ENCODE results near the gene ZNF879.

The ZNF879 gene

DNA sequence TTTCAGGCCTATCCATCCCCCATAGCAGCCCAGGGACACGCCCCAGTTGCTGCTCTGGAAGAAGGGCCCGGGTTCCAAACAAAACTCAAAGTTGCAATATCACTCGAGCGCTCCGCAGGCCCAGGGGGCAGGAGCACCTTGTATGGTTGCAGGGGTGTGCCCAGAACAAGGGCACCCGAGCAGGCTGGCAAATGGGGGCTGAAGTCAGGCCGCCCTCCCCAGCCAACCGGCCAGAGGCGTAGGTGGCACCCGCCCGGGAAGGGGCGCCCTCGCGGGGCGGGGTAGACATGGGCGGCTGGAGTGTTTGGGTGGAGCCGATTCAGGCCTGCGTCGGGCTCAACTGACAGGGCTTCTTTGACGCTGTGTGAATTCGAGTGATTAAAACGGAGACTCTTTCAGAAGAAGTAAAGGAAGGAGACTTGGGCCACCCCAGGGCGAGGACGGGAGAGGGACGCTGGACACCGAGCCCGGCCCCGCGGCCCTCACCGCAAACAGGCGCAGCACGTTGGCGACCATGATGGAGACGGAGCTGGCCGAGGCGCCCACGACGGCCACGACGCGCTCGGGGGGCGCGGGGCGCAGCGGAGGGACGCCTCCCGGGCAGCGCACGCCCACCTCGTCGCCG lies 29.5 kb upstream of the ZNF879 start:
- ATAC-seq: no peak
- Mint-ChIP-seq H3K9me3 (peaks cover 4% of the 10 kb centered on the region), H3K27ac (no peak overlapping the region), H3K4me3 (no peak overlapping the region), H3K27me3 (peaks cover 29% of the 10 kb centered on the region), H3K4me1 (no peaks in the 10 kb centered on the region), H3K36me3 (ENCODE audit: low read depth) (no peaks in the 10 kb centered on the region)
- no peak for DNase-seq

DNA sequence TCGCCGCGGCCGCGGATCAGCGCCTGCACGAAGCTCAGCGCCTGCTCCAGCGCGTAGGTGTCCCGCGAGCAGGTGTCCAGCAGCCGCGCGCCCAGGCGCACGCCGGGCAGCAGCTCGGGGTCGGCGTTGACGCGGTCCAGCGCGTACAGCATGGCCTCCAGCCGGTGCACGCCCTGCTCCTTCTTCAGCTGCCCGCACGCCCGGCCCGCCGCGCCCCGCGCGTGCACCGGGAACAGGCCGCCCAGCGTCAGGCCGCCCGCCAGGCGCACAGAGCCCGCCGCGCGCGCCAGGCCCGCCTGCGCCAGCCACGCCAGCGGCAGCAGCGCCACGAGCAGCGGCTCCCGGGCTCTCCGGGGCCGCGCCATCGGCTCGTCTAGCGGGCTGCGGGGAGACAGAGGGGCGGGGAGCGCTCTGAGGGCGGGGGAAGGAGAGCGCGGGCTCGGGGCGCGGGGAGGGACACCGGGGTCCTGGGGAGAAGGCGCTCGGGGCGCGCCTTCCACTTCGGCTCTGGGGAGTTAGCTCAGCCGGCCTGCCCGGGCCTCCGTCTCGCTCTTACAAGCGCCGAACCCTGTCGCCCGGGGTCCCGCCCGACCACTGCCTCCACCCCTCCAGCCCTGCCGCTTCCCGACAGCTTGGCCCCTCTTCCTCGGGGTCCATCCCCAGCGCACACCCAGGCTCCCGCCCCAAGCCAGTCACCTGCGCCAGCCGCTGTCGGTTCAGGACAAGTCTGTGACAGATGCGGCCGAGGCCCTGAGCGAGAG lies 28.8 kb upstream of the ZNF879 start, which contains the start of gene GRM6:
Gene GRM6, minus strand, starts transcription at position 741 of the 761 bp plus-strand sequence. Its CDS starts 376 bp downstream, at position 365.
- Mint-ChIP-seq H3K9me3 (peaks cover 4% of the 10 kb centered on the region), H3K4me3 (no peak within 1 kb of the TSS), H3K36me3 (ENCODE audit: low read depth) (no peaks in the 10 kb centered on the region), H3K4me1 (no peaks in the 10 kb centered on the region), H3K27ac (no peak within 1 kb of the TSS), H3K27me3 (peaks cover 29% of the 10 kb centered on the region)
- DNase-seq (no peak), ATAC-seq (no peak)

DNA sequence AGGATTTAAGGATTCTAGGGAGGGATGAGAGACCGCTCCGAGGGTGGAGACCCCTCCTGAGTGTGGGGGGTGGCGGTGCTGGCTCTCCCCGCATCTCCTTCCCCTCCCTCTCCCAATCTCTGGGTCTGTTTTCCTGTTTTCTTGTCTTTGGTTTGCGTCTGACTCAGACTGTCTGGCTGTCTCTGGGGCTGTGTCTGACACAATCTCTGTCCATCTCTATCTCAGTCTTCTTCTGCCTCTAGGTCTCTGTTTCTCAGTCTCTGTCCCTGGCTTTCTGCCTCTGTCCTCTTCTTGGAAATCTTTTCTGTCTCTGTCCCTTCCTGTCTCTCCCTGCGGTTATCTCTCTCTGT lies 28.3 kb upstream of the ZNF879 start:
- ATAC-seq (no peak), DNase-seq (no peak)
- Mint-ChIP-seq H3K4me3 (no peak overlapping the region), H3K27ac (no peak overlapping the region), H3K9me3 (peaks cover 1% of the 10 kb centered on the region), H3K4me1 (no peaks in the 10 kb centered on the region), H3K36me3 (ENCODE audit: low read depth) (no peaks in the 10 kb centered on the region), H3K27me3 (peaks cover 29% of the 10 kb centered on the region)

DNA sequence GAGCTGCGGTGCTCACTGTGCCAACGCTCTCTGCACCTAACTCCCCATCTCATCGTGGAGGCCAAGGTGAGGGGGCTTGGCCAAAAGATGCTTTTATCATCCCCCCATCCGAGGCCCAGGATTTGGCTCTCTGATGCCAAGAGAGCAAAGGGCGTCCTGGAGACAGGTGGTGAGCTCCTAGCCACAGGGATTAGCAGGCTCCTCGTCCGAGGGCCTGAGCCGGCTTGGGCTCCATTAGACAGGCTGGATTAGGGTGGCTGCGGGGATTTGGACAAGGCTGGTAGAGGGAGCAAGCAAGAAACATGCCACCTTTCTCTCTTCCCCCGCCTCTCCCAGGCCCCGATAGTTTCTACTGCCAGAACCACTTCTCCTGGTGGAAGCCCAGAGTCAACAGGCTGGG lies 27.4 kb upstream of the ZNF879 start:
- no peak overlapping the region for H3K4me3 Mint-ChIP-seq
- H3K4me1 Mint-ChIP-seq: no peaks in the 10 kb centered on the region
- H3K27me3 Mint-ChIP-seq: peaks cover 29% of the 10 kb centered on the region

DNA sequence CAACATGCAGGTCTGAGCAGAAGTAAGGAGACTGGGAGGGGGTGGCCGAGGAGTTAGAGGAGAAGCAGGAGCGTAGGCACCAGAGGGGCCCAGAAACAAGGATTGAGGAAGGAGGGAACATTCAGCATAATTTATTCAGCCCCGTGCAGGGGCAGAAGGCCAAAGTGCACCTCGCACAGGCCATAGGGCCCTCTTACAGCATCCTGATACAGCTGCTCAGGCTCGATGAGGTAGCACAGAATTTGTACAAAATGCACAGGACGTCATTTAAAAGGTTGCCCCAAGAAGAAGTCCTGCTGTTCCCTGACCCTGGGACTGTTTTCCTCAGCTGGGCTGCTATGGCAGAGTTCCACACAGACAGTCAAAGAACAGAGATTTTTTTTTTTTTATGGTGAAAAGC lies 26.4 kb upstream of the ZNF879 start:
- H3K4me3 Mint-ChIP-seq: no peak overlapping the region
- H3K9me3 Mint-ChIP-seq: peaks cover 8% of the 10 kb centered on the region
- H3K4me1 Mint-ChIP-seq: no peaks in the 10 kb centered on the region
- H3K27ac Mint-ChIP-seq: no peak overlapping the region
- ATAC-seq (no peak), DNase-seq (no peak)
- no peaks in the 10 kb centered on the region for H3K36me3 Mint-ChIP-seq (ENCODE audit: low read depth)
- peaks cover 33% of the 10 kb centered on the region for H3K27me3 Mint-ChIP-seq

More for the DNA sequence above, 27.4 kb upstream of the ZNF879 start:
- ATAC-seq (no peak), DNase-seq (no peak)
- Mint-ChIP-seq H3K9me3 (peaks cover 4% of the 10 kb centered on the region), H3K36me3 (ENCODE audit: low read depth) (no peaks in the 10 kb centered on the region), H3K27ac (no peak overlapping the region)

- no peak for DNase-seq
- Mint-ChIP-seq H3K4me1 (no peaks in the 10 kb centered on the region), H3K4me3 (no peak overlapping the region), H3K9me3 (peaks cover 18% of the 10 kb centered on the region), H3K36me3 (ENCODE audit: low read depth) (no peaks in the 10 kb centered on the region), H3K27ac (no peak overlapping the region), H3K27me3 (peaks cover 33% of the 10 kb centered on the region)
- ATAC-seq: no peak
Observed at GRCh38 chr5:178998441-178998840, 25.2 kb upstream of the ZNF879 start.

DNA sequence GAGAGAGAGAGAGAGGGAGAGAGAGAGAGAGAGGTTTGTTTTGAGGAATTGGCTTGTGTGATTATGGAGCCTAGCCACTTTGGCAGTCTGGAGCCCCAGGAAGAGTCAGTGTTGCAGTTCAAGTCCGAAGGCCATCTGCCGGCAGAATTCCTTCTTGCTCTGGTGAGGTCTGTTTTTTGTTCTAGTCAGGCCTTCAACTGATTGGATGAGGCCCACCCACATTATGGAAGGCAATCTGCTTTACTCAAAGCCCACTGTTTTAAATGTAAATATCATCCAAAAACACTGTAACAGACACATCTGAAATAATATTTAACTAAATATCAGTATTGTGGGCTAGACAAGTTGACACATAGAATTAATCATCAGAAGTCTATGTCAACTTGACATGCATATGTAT lies 17.0 kb upstream of the ZNF879 start:
- Mint-ChIP-seq H3K27me3 (peaks cover 17% of the 10 kb centered on the region), H3K4me3 (no peak overlapping the region), H3K4me1 (no peaks in the 10 kb centered on the region), H3K36me3 (ENCODE audit: low read depth) (peaks cover 2% of the 10 kb centered on the region), H3K27ac (no peak overlapping the region), H3K9me3 (peaks cover 36% of the 10 kb centered on the region)
- ATAC-seq: no peak
- no peak for DNase-seq

DNA sequence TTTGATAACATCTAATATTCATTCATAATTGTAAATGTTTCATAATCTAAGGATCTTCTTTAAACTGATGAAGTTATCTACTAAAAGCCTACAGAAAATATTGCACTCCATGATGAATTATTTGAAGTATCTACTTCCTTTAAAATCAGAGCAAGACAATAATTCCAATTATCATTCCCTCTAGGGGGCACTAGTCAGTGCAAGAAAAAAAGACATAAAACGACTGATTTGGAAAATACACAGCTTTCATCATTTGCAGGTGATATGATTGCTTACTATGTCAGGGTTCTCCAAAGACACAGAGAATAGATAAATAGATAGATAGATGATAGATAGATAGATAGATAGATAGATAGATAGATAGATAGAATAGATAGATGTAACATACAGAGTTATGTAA lies 14.9 kb upstream of the ZNF879 start:
- H3K27me3 Mint-ChIP-seq: peaks cover 10% of the 10 kb centered on the region
- H3K36me3 Mint-ChIP-seq (ENCODE audit: low read depth): peaks cover 2% of the 10 kb centered on the region
- H3K4me3 Mint-ChIP-seq: no peak overlapping the region
- DNase-seq (no peak), ATAC-seq (no peak)
- H3K9me3 Mint-ChIP-seq: peaks cover 30% of the 10 kb centered on the region
- H3K27ac Mint-ChIP-seq: no peak overlapping the region
- no peaks in the 10 kb centered on the region for H3K4me1 Mint-ChIP-seq

DNA sequence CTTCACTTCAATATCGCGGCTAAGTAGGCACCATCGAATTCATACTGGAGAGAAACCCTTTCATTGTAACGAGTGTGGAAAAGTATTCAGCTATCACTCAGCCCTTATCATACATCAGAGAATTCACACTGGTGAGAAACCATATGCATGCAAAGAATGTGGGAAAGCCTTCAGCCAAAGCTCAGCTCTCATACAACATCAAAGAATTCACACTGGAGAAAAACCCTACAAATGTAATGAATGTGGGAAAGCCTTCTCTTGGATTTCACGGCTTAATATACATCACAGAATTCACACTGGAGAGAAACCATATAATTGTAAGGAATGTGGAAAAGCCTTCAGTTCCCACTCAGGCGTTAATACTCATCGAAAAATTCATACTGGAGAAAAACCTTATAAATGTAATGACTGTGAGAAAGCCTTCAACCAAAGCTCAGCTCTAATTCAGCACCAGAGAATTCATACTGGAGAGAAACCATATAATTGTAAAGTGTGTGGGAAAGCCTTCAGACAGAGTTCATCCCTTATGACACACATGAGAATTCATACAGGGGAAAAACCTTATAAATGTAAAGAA lies 9.5 kb downstream of the ZNF879 start:
- no peak for ATAC-seq
- Mint-ChIP-seq H3K27me3 (no peaks in the 10 kb centered on the region), H3K9me3 (peaks cover 89% of the 10 kb centered on the region), H3K27ac (no peak overlapping the region), H3K36me3 (ENCODE audit: low read depth) (peaks cover 80% of the 10 kb centered on the region), H3K4me1 (no peaks in the 10 kb centered on the region), H3K4me3 (no peak overlapping the region)
- DNase-seq: no peak

GRCh38 chr5:179044765-179045164 lies 21.2 kb downstream of the ZNF879 start:
- no peak overlapping the region for H3K4me3 Mint-ChIP-seq
- H3K27ac Mint-ChIP-seq: no peak overlapping the region
- H3K27me3 Mint-ChIP-seq: peaks cover 3% of the 10 kb centered on the region
- H3K9me3 Mint-ChIP-seq: peaks cover 60% of the 10 kb centered on the region
- ATAC-seq: no peak
- DNase-seq: no peak
- H3K36me3 Mint-ChIP-seq (ENCODE audit: low read depth): peaks cover 7% of the 10 kb centered on the region
- no peaks in the 10 kb centered on the region for H3K4me1 Mint-ChIP-seq

DNA sequence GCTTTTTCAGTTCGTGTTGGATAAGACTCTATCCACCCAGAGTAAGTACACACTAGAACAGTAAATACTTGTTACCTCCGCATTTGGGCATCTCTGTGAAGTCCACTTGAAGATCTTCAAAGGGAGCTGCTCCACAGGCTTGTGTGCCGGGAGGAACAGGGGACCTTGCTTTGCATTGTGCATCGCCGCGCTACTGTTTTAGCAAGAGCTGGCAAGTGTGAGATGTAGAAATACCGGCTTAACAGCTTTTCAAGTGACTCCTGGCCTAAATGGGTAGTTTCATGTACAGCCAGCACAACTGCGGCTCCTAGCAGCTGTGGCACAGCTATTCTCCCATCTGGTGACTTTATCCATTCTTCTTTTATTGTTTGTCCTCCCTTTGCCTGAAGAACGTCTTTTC lies 28.2 kb downstream of the ZNF879 start:
- DNase-seq: no peak
- Mint-ChIP-seq H3K27me3 (no peaks in the 10 kb centered on the region), H3K9me3 (peaks cover 16% of the 10 kb centered on the region), H3K4me1 (no peaks in the 10 kb centered on the region), H3K27ac (no peak overlapping the region), H3K36me3 (ENCODE audit: low read depth) (peaks cover 2% of the 10 kb centered on the region), H3K4me3 (no peak overlapping the region)
- ATAC-seq: no peak

DNA sequence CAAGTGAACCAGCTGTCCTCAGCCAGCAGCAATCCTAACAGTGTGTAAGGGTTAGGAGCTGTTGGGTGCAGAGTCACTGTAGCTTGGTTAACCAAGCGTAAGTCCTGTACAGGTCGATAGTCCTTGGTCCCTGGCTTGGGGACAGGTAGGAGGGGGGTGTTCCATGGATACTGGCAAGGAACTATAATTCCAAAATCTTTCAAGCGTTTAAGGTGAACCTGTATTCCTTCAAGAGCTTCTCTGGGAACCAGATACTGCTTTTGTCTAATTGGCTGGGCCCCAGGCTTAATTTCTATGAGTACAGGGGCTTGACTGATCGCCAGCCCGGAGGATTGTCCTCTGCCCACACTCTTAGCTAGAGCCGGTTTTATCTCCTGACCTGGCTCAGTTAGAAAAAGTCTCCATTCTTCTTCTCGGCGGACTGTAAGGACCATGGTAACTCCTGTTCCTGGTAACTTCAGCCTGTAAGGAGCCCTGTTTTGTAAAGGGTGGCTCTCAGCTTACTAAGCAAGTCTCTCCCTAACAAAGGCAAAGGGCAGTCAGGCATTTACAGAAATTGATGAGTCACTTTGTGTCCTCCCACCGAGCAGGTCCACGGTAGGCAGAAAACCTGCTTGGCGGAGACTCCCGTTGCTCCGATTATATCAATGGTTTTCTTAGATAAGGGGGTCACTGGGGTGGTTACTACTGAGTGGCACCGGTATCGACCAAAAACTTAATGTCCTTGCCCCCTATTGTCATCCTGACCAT lies 30.6 kb downstream of the ZNF879 start:
- Mint-ChIP-seq H3K27me3 (no peaks in the 10 kb centered on the region), H3K9me3 (peaks cover 12% of the 10 kb centered on the region), H3K27ac (no peak overlapping the region), H3K4me3 (no peak overlapping the region), H3K36me3 (ENCODE audit: low read depth) (peaks cover 7% of the 10 kb centered on the region), H3K4me1 (no peaks in the 10 kb centered on the region)
- ATAC-seq (no peak), DNase-seq (no peak)

GRCh38 chr5:179054876-179055275 lies 31.3 kb downstream of the ZNF879 start:
- Mint-ChIP-seq H3K9me3 (peaks cover 15% of the 10 kb centered on the region), H3K4me3 (no peak overlapping the region), H3K4me1 (peaks cover 6% of the 10 kb centered on the region), H3K36me3 (ENCODE audit: low read depth) (peaks cover 12% of the 10 kb centered on the region), H3K27me3 (no peaks in the 10 kb centered on the region), H3K27ac (no peak overlapping the region)
- no peak for DNase-seq
- no peak for ATAC-seq

DNA sequence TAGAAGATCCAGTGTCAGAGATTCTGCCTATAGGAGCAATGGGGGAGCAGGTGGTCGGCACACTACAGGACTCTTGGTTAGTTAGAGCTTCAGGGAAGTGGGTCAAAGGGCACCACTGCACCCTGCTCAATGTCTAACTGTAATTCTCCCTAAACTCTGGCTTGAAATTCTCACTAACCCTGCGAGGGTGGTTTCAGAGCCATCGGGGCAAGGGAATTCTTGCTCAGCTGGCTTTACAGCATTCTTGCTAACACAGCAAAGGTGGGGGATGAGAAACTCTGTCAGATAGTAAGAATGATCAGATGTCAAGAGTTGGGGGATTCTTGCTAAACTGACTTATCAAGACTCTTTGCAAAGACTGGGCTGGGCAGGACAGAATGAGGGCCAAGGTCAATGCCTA lies 31.8 kb downstream of the ZNF879 start:
- no peak overlapping the region for H3K27ac Mint-ChIP-seq
- no peaks in the 10 kb centered on the region for H3K27me3 Mint-ChIP-seq
- no peak overlapping the region for H3K4me3 Mint-ChIP-seq
- peaks cover 15% of the 10 kb centered on the region for H3K36me3 Mint-ChIP-seq (ENCODE audit: low read depth)
- peaks cover 15% of the 10 kb centered on the region for H3K9me3 Mint-ChIP-seq
- no peak for DNase-seq
- no peak for ATAC-seq
- H3K4me1 Mint-ChIP-seq: peaks cover 9% of the 10 kb centered on the region

- Mint-ChIP-seq H3K9me3 (peaks cover 15% of the 10 kb centered on the region), H3K4me1 (peaks cover 11% of the 10 kb centered on the region), H3K4me3 (no peak overlapping the region), H3K36me3 (ENCODE audit: low read depth) (peaks cover 15% of the 10 kb centered on the region), H3K27me3 (no peaks in the 10 kb centered on the region), H3K27ac (no peak overlapping the region)
- no peak for ATAC-seq
- DNase-seq: no peak
Observed at GRCh38 chr5:179055841-179056240, 32.2 kb downstream of the ZNF879 start.

Data from activated naive CD8-positive, alpha-beta T cell treated with anti-CD3 and anti-CD28 coated beads, Interleukin-2, amount 50 U/mL, for 24 hours (primary cell).